ENCODE measurements around the gene IL1B.

IL1B gene

GRCh38 chr2:112811841-112812306 is 24.7 kb downstream of the IL1B start:
- TF ChIP-seq POLR2A (IDR thresholded peaks at IDR 0.05; ENCODE audit: extremely low read depth, insufficient read length) (no peak), CTCF (IDR thresholded peaks at IDR 0.05; ENCODE audit: low read depth, low read length) (no peak), MAX (IDR thresholded peaks at IDR 0.05; ENCODE audit: low read depth, low read length) (no peak), MYC (IDR thresholded peaks at IDR 0.05; ENCODE audit: low read depth, low read length) (no peak)
- no peak for DNase-seq (ENCODE audit: low read depth)
- H3K4me3 ChIP-seq (ENCODE audit: low read depth, low read length): no peak overlapping the region

- no peak for TF ChIP-seq CTCF (IDR thresholded peaks at IDR 0.05; ENCODE audit: low read depth, low read length)
- no peak for TF ChIP-seq MAX (IDR thresholded peaks at IDR 0.05; ENCODE audit: low read depth, low read length)
- no peak for TF ChIP-seq POLR2A (IDR thresholded peaks at IDR 0.05; ENCODE audit: extremely low read depth, insufficient read length)
- TF ChIP-seq MYC (IDR thresholded peaks at IDR 0.05; ENCODE audit: low read depth, low read length): no peak
- DNase-seq (ENCODE audit: low read depth): no peak
- H3K4me3 ChIP-seq (ENCODE audit: low read depth, low read length): no peak overlapping the region
Observed at GRCh38 chr2:112811276-112811831, 25.2 kb downstream of the IL1B start.

- no peak for TF ChIP-seq MYC (IDR thresholded peaks at IDR 0.05; ENCODE audit: low read depth, low read length)
- TF ChIP-seq MAX (IDR thresholded peaks at IDR 0.05; ENCODE audit: low read depth, low read length): no peak
- TF ChIP-seq CTCF (IDR thresholded peaks at IDR 0.05; ENCODE audit: low read depth, low read length): no peak
- no peak for TF ChIP-seq POLR2A (IDR thresholded peaks at IDR 0.05; ENCODE audit: extremely low read depth, insufficient read length)
- no peak overlapping the region for H3K4me3 ChIP-seq (ENCODE audit: low read depth, low read length)
- DNase-seq (ENCODE audit: low read depth): no peak
Observed at GRCh38 chr2:112809112-112809511, 27.5 kb downstream of the IL1B start.

- TF ChIP-seq CTCF (IDR thresholded peaks at IDR 0.05; ENCODE audit: low read depth, low read length): no peak
- no peak for TF ChIP-seq MAX (IDR thresholded peaks at IDR 0.05; ENCODE audit: low read depth, low read length)
- TF ChIP-seq POLR2A (IDR thresholded peaks at IDR 0.05; ENCODE audit: extremely low read depth, insufficient read length): no peak
- no peak for TF ChIP-seq MYC (IDR thresholded peaks at IDR 0.05; ENCODE audit: low read depth, low read length)
- no peak for DNase-seq (ENCODE audit: low read depth)
- no peak overlapping the region for H3K4me3 ChIP-seq (ENCODE audit: low read depth, low read length)
Observed at GRCh38 chr2:112807233-112807807, 29.3 kb downstream of the IL1B start.

GRCh38 chr2:112805542-112805941 is 31.0 kb downstream of the IL1B start:
- no peak for TF ChIP-seq MAX (IDR thresholded peaks at IDR 0.05; ENCODE audit: low read depth, low read length)
- TF ChIP-seq CTCF (IDR thresholded peaks at IDR 0.05; ENCODE audit: low read depth, low read length): no peak
- no peak for TF ChIP-seq MYC (IDR thresholded peaks at IDR 0.05; ENCODE audit: low read depth, low read length)
- no peak for TF ChIP-seq POLR2A (IDR thresholded peaks at IDR 0.05; ENCODE audit: extremely low read depth, insufficient read length)
- no peak for DNase-seq (ENCODE audit: low read depth)
- H3K4me3 ChIP-seq (ENCODE audit: low read depth, low read length): no peak overlapping the region

Measured in NB4 (cell line).